Endothelial cell of umbilical vein (primary cell): ENCODE measurements around the gene CPNE7. TPM values are rescaled to one million over a fixed set of nuclear protein-coding genes. Genes with fewer than 3 reads are reported as not detected.

Experiments
- BruUV-seq: library from RNA; stranded (reverse); fragments of 400-500 nt; replicated peaks from 2 replicates; lab custom pipeline; 2021; lab: Mats Ljungman, UMichigan
- CTCF ChIA-PET: fragments of 300-600, 350-600 bp; sonication (Branson Sonifier 250); formaldehyde crosslinking; loops from one replicate; lab custom pipeline; 2021; ENCODE audit warnings: antibody characterized with exemption, inconsistent platforms; lab: Charles Lee
- POLR2A ChIA-PET: fragments of 300-600, 350-600 bp; sonication (Branson Sonifier 250); formaldehyde crosslinking; loops from one replicate; lab custom pipeline; 2021; ENCODE audit warnings: antibody characterized with exemption, inconsistent platforms; lab: Charles Lee
- DNase-seq: peaks from one replicate; pipeline ENCODE4 v3.0.0-alpha.2; 2011; ENCODE audit warnings: low read depth, low spot score
- FAIRE-seq: peaks from 2 replicates; lab custom pipeline; 2011; peaks lifted over from hg19 to GRCh38; lab: Jason Lieb, UNC
- H2AFZ ChIP-seq: 2 replicates; pipeline ENCODE4 v1.6.0; 2012; ENCODE audit warnings: low read depth, low read length, control low read depth, inconsistent platforms
- H3K27ac ChIP-seq: 2 replicates; pipeline ENCODE4 v1.5.1; 2011; ENCODE audit warnings: low read depth, mild to moderate bottlenecking, control low read depth, low read length, moderate library complexity; ENCODE audit not compliant: insufficient read depth
- H3K27me3 ChIP-seq, 2 experiments: 2 replicates each; pipeline versions ENCODE4 v1.6.0 to v1.6.1; 2011; ENCODE audit warnings: low read length in 2 of 2, mixed read lengths in 1 of 2; ENCODE audit not compliant: control insufficient read depth in 2 of 2, insufficient read depth in 2 of 2
- H3K36me3 ChIP-seq, 2 experiments: 2 replicates in 1 of 2; 3 replicates in 1 of 2; pipeline ENCODE4 v1.5.1; 2011; ENCODE audit warnings: low read length in 2 of 2, mild to moderate bottlenecking in 1 of 2, moderate library complexity in 1 of 2; ENCODE audit not compliant: control insufficient read depth in 2 of 2, insufficient read depth in 2 of 2; ENCODE audit errors: extremely low read depth in 1 of 2
- H3K4me1 ChIP-seq: 3 replicates; pipeline ENCODE4 v1.5.1; 2011; ENCODE audit warnings: mild to moderate bottlenecking, low read length; ENCODE audit not compliant: control insufficient read depth, insufficient read depth; ENCODE audit errors: extremely low read depth
- H3K4me2 ChIP-seq: 2 replicates; pipeline ENCODE4 v1.6.1; 2011; ENCODE audit warnings: low read length, control low read depth, mixed read lengths; ENCODE audit not compliant: insufficient read depth
- H3K4me3 ChIP-seq, 3 experiments: fragments of 200-600 bp in 1 of 3; sonication (generic), shearing (Covaris generic) in 1 of 3; replicated peaks in 1 of 3; 2 replicates each; pipeline ENCODE4 v1.5.1; 2011 to 2016; ENCODE audit warnings: control low read depth in 3 of 3, low read length in 3 of 3, mild to moderate bottlenecking in 2 of 3, inconsistent platforms in 1 of 3, low read depth in 1 of 3, moderate library complexity in 1 of 3; ENCODE audit not compliant: insufficient read depth in 1 of 3
- H3K79me2 ChIP-seq: 2 replicates; pipeline ENCODE4 v1.6.0; 2012; ENCODE audit warnings: low read length, inconsistent platforms; ENCODE audit not compliant: control insufficient read depth, insufficient read depth
- H3K9ac ChIP-seq: replicated peaks from 2 replicates; pipeline ENCODE3; 2011; ENCODE audit warnings: low read length, control low read depth; ENCODE audit not compliant: insufficient read depth; ENCODE audit errors: extremely low read depth
- H3K9me1 ChIP-seq: replicated peaks from 3 replicates; pipeline ENCODE4 v1.6.0; 2011; ENCODE audit warnings: mild to moderate bottlenecking, low read length; ENCODE audit not compliant: control insufficient read depth, insufficient read depth; ENCODE audit errors: extremely low read depth
- H3K9me3 ChIP-seq: replicated peaks from 2 replicates; pipeline ENCODE4 v1.5.1; 2012; ENCODE audit warnings: low read length, inconsistent platforms; ENCODE audit not compliant: control insufficient read depth, insufficient read depth
- H4K20me1 ChIP-seq: replicated peaks from 2 replicates; pipeline ENCODE3; 2011; ENCODE audit warnings: mild to moderate bottlenecking, low read length; ENCODE audit not compliant: control insufficient read depth, insufficient read depth; ENCODE audit errors: extremely low read depth
- CTCF ChIP-seq, 2 donors: IDR thresholded peaks; 1 replicate in 1 of 2; 2 replicates in 1 of 2; pipeline ENCODE4 v1.5.1; 2011; ENCODE audit warnings: low read length in 2 of 2, mild to moderate bottlenecking in 2 of 2, moderate library complexity in 2 of 2, control low read depth in 1 of 2, inconsistent platforms in 1 of 2, low read depth in 1 of 2; ENCODE audit not compliant: insufficient read depth in 1 of 2; ENCODE audit errors: extremely low read depth in 1 of 2
- EZH2 ChIP-seq: IDR thresholded peaks from 2 replicates; pipeline ENCODE4 v1.6.1; 2012; ENCODE audit warnings: borderline replicate concordance, low read depth, mild to moderate bottlenecking, moderate library complexity, low read length, inconsistent platforms; ENCODE audit not compliant: severe bottlenecking
- GATA2 ChIP-seq: IDR thresholded peaks from 2 replicates; pipeline ENCODE4 v1.7.0; 2011; ENCODE audit warnings: low read depth, mild to moderate bottlenecking, moderate library complexity, mixed read lengths, low read length; ENCODE audit not compliant: insufficient read length, insufficient read depth
- JUN ChIP-seq: IDR thresholded peaks from 2 replicates; pipeline ENCODE4 v1.6.1; 2011; ENCODE audit warnings: borderline replicate concordance, low read depth; ENCODE audit not compliant: insufficient read length, insufficient read depth
- MYC ChIP-seq: IDR thresholded peaks from one replicate; pipeline ENCODE4 v1.6.1; 2011; ENCODE audit warnings: mild to moderate bottlenecking, low read depth, low read length
- POLR2A ChIP-seq: IDR thresholded peaks from 2 replicates; pipeline ENCODE4 v1.6.1; 2012; ENCODE audit warnings: low read depth, mild to moderate bottlenecking, control low read depth, low read length
- dilution Hi-C: fragments of 300-500 bp; cut with MboI; formaldehyde crosslinking; loops from one replicate; pipeline ENCODE4 v1.15.0; 2019; ENCODE audit warnings: low sequenced_read_pairs; ENCODE audit not compliant: extremely low pct_ligation_motif_present
- intact Hi-C: fragments of 100-400 bp; cut with micrococcal nuclease; formaldehyde crosslinking; loops from one replicate; pipeline ENCODE4 v1.10.0; 2022
- polyA plus RNA-seq, 4 experiments: library from polyadenylated mRNA; depleted of rRNA in 3 of 4; stranded (reverse) in 3 of 4; unstranded in 1 of 4; fragments of >200 nt; gene quantifications; 2 replicates each; pipeline versions ENCODE4 v1.2.1 to v1.2.3, GENCODE V29; 2011 to 2012; ENCODE audit warnings: missing spikeins in 1 of 4
- total RNA-seq: library from RNA; stranded (reverse); gene quantifications from 2 replicates; pipeline ENCODE4 v1.2.3, GENCODE V29; 2021

CPNE7 gene
- total and polyA plus RNA-seq, 2 donors (not counting 3 experiments of a cell fraction or from before 2014, with no cell fraction given), result 2.0 to 5.9 TPM

GRCh38 chr16:89561142-89561883, 14.2 kb upstream of the CPNE7 start:
- Histone ChIP-seq H3K9me3 (no peaks in the 10 kb centered on the region), H3K79me2 (peaks cover 36% of the 10 kb centered on the region), H3K4me1 (peaks cover 45% of the 10 kb centered on the region), H3K9me1 (no peaks in the 10 kb centered on the region), H3K36me3 (peaks cover 31% of the 10 kb centered on the region in 2 experiments), H3K4me2 (peak overlapping the region; percentile 78), H2AFZ (no peak overlapping the region), H3K27me3 (no peaks in the 10 kb centered on the region), H3K9ac (peak overlapping the region; percentile 100), H3K4me3 (peak overlapping the region; percentile 48 to 90 (median 76)), H3K27ac (peak overlapping the region; percentile 97), H4K20me1 (peaks cover 12% of the 10 kb centered on the region)
- POLR2A ChIA-PET, result no interaction called here
- CTCF ChIA-PET, result no interaction called here
- TF ChIP-seq GATA2 (no peak), EZH2 (no peak), POLR2A (no peak), MYC (no peak), JUN (no peak)
- intact Hi-C loops, result no loop called here
- dilution Hi-C loops, result no loop called here
- DNase-seq (peak; percentile 55), FAIRE-seq (no peak)
- BruUV-seq, result no TSS peak

- Histone ChIP-seq H3K4me2 (peak overlapping the region; percentile 78), H3K9me3 (no peaks in the 10 kb centered on the region), H3K9ac (peak overlapping the region; percentile 100), H4K20me1 (peaks cover 12% of the 10 kb centered on the region), H3K79me2 (peaks cover 36% of the 10 kb centered on the region), H3K9me1 (no peaks in the 10 kb centered on the region), H2AFZ (no peak overlapping the region), H3K4me3 (peak overlapping the region; percentile 48 to 90 (median 76)), H3K27ac (no peak overlapping the region), H3K36me3 (peaks cover 31% of the 10 kb centered on the region in 2 experiments), H3K27me3 (no peaks in the 10 kb centered on the region), H3K4me1 (peaks cover 45% of the 10 kb centered on the region)
- BruUV-seq, result no TSS peak
- CTCF ChIA-PET, result no interaction called here
- FAIRE-seq (peak; percentile 35), DNase-seq (no peak)
- POLR2A ChIA-PET, result interaction anchor here (0.8 kb wide), 1 partner anchor 80 kb away, joined by 3 read pairs; no protein-coding TSS in a partner anchor
- TF ChIP-seq JUN (no peak), CTCF (IDR thresholded peaks at IDR 0.05; ENCODE audit: extremely low read depth in 1 of 2, insufficient read depth in 1 of 2, low read depth in 1 of 2, low read length in 2 of 2) (no peak), POLR2A (peak; percentile 11)
- dilution Hi-C loops (no loop called here), intact Hi-C loops (no loop called here)
Observed at GRCh38 chr16:89561884-89562599, 13.5 kb upstream of the CPNE7 start.
